Stimulated activated CD4-positive, alpha-beta T cell treated with anti-CD3 and anti-CD28 coated beads, Interleukin-15, amount 100 ng/mL, for 48 hours (primary cell): ENCODE data around the gene DSCAM.
"Not testable (repeated sequence)": the region's sequence is repeated elsewhere in the genome, so short reads cannot be mapped to it uniquely, and the experiment has no call there.

ENCODE experiments used
- DNase-seq, 2 donors: peaks; one replicate each; pipeline ENCODE4 v3.0.0-alpha.2; 2020; ENCODE audit warnings: low read depth in 2 of 2

DSCAM gene

GRCh38 chr21:40457741-40458140 is 389.2 kb downstream of the DSCAM start:
- DNase-seq: no peak

- DNase-seq: no peak
Measured at GRCh38 chr21:40454057-40454456, 392.9 kb downstream of the DSCAM start.

GRCh38 chr21:40453183-40453582 is 393.8 kb downstream of the DSCAM start:
- DNase-seq: no peak

- no peak for DNase-seq
Measured at GRCh38 chr21:40452548-40452947, 394.4 kb downstream of the DSCAM start.

GRCh38 chr21:40447016-40447415 is 399.9 kb downstream of the DSCAM start:
- DNase-seq: no peak

DNA sequence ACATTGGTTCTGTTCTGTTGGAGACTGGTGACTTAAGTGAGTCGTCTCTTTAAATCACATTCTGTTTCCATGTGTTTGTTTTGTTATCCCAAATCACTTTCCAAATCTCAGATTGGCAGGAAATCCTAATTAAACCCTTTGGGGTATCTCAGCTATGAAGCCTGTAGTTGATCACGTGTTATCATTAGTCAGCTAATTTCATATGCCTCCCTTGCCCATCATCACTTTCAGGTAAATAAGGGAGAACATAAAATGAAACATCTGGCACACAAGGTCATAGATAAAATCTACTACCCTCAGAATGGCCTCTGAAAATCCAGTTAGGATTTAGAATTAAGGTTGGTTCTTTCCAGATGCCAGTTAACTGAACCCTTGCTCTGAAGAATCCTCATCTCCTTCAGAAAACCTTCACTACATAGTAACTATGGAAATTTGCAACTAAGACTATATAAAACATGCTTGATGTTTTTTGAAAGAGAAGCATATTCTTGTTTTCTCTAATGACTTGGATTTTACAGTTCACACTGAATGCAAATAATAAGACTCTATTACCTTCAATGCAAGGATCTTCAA is 401.5 kb downstream of the DSCAM start:
- no peak for DNase-seq

- not testable (repeated sequence) for DNase-seq
Measured at GRCh38 chr21:40439581-40439980, 407.4 kb downstream of the DSCAM start.

- DNase-seq: no peak
Measured at GRCh38 chr21:40438616-40439015, 408.3 kb downstream of the DSCAM start.

DNA sequence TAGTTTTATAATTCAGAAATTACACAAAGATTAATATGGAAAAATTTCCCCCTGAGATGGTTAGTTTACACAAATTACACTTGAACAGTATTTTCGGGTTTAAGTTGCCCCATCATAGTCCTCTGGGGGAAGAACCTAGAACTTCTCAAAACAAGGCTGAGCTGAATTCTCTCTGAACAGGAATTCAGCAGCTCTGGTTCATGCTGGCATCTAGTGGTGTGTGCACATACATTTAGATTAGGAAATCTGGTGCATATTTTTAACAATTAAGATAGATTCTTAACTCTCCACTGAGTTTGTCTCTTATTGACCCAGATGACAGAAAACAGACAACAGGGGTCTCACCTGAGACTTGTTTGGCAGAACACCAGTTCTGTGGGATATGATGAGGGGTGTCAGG is 410.7 kb downstream of the DSCAM start:
- no peak for DNase-seq

- no peak for DNase-seq
Measured at GRCh38 chr21:40433538-40433937, 413.4 kb downstream of the DSCAM start.

DNA sequence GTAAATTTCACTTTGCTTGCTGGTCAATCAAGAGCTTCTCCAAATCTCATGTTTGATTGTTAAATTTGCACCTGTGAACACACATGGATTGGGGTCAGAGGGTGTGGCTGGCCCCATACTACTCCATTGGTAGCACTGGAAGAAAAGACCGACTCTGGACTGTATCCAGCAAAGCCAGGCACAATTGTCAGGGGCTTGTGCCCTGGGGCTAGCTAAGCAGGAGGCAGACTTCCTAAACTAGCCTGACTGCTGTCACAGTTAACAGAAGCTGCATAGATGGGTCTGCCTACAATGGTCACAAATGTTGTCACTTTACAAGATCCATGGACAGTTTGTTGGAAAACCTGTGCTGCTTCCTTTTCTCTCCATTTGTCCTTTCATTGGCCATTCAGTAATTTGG is 421.0 kb downstream of the DSCAM start:
- DNase-seq: no peak

- DNase-seq: no peak
Measured at GRCh38 chr21:40422896-40423635, 423.9 kb downstream of the DSCAM start.

GRCh38 chr21:40421121-40421520 is 425.8 kb downstream of the DSCAM start:
- DNase-seq: no peak

DNA sequence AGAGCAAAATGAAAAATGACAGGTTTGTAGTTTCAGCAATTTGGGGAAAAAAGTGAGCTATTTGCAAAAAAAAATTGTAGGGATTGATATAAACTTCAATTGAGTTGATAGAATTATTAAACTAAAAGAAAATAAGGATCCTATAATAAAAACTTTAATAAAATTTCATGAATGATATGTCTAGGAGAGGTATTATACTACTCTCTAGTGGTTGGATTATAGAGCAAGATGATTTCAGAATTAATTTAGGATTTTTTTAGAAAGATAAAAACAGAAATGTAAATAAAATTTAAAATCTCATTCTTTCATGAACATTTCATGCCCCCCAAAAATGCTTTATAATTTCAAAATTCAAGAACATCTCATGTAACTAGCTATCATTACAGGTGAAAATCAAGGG is 430.4 kb downstream of the DSCAM start:
- no peak for DNase-seq

- DNase-seq: no peak
Measured at GRCh38 chr21:40408561-40408960, 438.4 kb downstream of the DSCAM start.

- no peak for DNase-seq
Measured at GRCh38 chr21:40404396-40404800, 442.6 kb downstream of the DSCAM start.

DNA sequence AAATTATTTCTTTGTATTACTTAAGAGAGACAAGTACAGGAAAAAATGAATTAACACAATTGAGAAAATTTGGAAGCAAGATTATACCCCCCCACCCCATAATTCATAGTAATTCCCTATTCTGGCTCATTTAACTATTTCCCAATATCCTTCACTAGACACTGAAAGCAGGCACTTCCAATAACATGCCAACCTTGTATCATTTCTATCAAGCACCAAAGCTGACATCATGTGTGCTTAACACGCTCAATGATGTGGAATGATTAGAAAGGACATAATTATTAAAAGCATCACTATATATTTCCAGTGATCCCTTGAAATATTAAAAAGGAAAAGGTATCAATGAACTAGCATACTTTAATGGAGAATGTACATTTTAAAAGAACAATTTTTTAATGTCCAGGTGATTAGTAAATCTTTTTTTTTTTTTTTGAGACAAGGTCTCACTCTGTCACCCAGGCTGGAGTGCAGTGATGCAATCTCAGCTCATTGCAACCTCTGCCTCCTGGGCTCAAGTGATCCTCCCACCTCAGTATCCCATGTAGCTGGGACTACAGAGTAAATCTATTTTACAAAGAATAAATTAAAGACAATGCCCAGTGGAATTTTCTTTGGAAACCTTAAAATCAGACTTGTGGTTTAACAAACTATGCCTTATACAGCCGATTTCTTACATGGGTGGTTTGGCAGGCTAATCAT is 443.9 kb downstream of the DSCAM start:
- DNase-seq: no peak

DNA sequence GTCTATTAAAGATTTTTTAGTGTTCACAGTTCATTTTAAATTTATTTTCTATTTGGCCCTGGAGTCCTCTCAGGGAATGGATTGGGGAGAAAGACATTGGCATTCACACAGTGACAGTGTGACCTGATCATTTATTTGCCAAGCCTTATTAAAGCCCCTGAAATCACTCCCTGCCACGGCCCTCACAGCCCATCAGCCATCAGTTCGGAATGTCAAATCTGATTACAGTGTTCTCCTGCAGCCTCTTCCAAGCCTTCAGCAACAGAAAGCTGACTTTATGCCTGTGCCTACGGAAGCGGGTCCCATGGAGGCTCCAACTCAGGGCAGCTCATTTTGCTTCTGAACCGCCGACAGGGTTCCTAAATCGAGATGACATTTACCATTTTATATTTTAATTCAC is 451.2 kb downstream of the DSCAM start:
- DNase-seq: no peak

DNA sequence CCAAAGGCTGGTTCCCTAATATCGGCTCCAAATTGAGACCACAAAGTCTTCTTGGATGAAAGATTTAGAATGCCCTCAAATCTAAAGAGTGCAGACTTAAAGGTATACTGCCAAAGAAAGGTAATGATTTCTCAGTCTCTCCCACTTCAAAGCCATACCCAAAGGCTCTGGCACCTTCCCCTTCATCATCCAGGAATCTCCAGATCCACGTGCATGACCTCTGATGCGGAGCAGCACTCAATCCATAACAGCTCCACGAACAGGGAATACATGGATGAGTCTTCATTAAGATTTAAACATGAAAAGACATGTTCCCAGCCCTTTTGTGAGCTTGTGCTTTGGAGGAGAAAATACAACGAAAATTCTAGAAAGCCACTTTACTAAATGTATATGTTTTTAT is 453.9 kb downstream of the DSCAM start:
- no peak for DNase-seq

GRCh38 chr21:40388046-40388445 is 458.9 kb downstream of the DSCAM start:
- DNase-seq: no peak

DNA sequence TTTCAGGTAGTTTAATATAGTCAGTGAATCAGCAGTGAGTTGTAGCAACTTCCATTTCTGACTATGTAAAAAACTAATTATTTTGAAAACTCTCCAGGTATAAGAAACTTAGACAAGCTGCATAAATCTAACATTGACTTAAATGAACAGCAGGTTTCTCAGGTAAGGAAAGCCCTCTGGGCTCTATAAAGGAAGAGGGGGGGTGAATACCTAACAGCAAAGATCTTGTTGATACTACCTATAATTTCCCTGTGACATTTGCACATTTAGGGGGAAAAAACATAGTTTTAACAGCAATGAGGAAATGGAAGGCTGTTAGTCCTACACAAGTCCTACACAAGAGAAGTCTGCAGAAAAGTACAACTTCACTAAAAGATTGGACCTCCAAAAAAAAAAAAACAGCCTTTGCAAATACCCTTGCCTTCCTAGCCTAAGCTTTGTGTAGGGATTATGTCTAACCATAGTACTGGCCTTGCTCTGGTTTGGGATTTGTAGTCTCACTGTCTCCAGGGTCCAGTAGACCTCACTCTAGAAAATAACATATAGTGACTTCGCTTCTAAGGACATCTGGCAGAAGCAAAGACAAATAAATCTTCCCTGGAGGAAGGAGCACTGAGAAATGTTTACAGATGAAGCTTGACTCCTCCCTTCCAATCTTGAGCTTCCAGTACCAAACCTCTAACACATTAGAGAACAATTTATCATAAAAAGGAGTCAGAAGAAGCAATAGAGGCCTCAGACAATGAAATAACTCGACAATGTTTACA is 459.8 kb downstream of the DSCAM start:
- no peak for DNase-seq

GRCh38 chr21:40386294-40386911 is 460.6 kb downstream of the DSCAM start:
- peak; percentile 8 to 14 for DNase-seq
